ENCODE data around the gene SYCP2. TPM values are rescaled to one million over a fixed set of nuclear protein-coding genes. Genes with fewer than 3 reads are reported as not detected.

Gene SYCP2
- polyA plus RNA-seq, 3 donors = 0.28 to 1.2 (median 0.30) TPM

DNA sequence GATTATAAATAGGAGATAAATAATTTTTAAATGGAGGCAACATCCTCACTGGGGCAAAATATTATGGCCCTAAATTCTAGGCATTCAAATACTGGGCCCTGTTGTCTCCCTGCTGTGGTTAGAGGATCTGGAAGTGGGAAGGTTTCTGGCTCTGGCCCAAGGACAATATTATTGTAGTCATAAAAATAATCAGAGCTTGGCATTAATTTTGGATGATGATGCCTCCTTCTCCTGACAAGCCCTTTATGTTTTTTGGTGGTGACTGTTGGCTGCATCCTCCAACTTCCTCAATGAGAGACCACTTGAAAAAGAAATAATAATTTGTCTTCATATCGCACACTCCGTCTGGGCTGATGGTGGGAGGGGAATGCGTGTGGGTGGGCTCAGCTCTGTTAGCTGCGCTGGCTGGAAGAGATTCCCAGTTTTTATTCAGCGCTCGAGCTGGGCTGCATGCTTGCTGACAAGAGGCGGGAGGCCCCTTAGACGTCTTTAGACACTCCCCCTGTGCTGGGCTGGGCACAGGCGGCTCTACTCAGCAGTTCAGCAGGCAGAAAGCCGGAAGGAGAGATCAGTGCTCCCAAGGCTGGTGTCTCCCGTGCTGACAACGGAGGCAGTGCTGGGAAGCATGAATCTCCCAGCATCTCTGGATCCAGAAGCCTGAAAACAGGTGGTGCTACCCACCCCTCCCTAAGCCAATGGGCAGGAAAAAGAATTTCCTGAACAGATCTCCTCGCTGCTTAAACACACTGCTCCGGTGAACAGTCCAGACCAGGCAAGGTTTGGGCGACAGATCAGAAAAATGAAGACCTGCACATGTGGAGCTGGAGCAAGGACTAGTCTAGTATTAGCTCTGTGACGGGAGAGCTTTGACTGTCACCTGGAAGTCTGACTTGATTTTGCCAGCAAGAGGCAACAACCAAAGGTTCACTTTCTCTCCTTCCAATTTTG lies 97.7 kb downstream of the SYCP2 start:
- TF ChIP-seq, protein P1, sequence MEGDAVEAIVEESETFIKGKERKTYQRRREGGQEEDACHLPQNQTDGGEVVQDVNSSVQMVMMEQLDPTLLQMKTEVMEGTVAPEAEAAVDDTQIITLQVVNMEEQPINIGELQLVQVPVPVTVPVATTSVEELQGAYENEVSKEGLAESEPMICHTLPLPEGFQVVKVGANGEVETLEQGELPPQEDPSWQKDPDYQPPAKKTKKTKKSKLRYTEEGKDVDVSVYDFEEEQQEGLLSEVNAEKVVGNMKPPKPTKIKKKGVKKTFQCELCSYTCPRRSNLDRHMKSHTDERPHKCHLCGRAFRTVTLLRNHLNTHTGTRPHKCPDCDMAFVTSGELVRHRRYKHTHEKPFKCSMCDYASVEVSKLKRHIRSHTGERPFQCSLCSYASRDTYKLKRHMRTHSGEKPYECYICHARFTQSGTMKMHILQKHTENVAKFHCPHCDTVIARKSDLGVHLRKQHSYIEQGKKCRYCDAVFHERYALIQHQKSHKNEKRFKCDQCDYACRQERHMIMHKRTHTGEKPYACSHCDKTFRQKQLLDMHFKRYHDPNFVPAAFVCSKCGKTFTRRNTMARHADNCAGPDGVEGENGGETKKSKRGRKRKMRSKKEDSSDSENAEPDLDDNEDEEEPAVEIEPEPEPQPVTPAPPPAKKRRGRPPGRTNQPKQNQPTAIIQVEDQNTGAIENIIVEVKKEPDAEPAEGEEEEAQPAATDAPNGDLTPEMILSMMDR (IDR thresholded peaks at IDR 0.05) = no peak
- H3K79me2 ChIP-seq (ENCODE audit: insufficient read depth, low read length) = no peaks in the 10 kb centered on the region
- H3K27me3 ChIP-seq (ENCODE audit: control insufficient read depth in 2 of 2, insufficient read depth in 2 of 2, low read length in 2 of 2) = peaks cover 7 to 14% of the 10 kb centered on the region in 2 donors
- H3K4me2 ChIP-seq (replicated peaks; ENCODE audit: extremely low read depth, low read length, poor library complexity, severe bottlenecking) = no peak overlapping the region
- Mint-ChIP-seq H3K4me3 (peak overlapping the region in 1 of 2 donors; percentile 72), H3K36me3 (no peaks in the 10 kb centered on the region), H3K27ac (no peak overlapping the region), H3K27me3 (ENCODE audit: low read depth in 3 of 3) (peaks cover 21 to 24% (median 22%) of the 10 kb centered on the region in 3 donors), H3K4me1 (peaks cover 11% of the 10 kb centered on the region), H3K9me3 (peaks cover 0 to 3% (median 0%) of the 10 kb centered on the region in 7 donors)
- peaks cover 0 to 5% of the 10 kb centered on the region in 2 donors for H3K4me1 ChIP-seq (ENCODE audit: control insufficient read depth in 1 of 2, insufficient read depth in 2 of 2, low read length in 2 of 2)
- intact Hi-C loops (cut with micrococcal nuclease) = no loop called here
- H3K9ac ChIP-seq (ENCODE audit: insufficient read depth, low read length, poor library complexity, severe bottlenecking) = no peak overlapping the region
- DNase-seq = no peak
- no peak overlapping the region for H3K27ac ChIP-seq (ENCODE audit: low read depth in 1 of 2, low read length in 2 of 2)
- no peak overlapping the region for H3K4me3 ChIP-seq (replicated peaks in 1 of 3; ENCODE audit: low read depth in 2 of 3, low read length in 3 of 3)
- H2AFZ ChIP-seq (ENCODE audit: insufficient read depth, low read depth, low read length, poor library complexity, severe bottlenecking) = no peak overlapping the region
- no peaks in the 10 kb centered on the region for H3K9me3 ChIP-seq (replicated peaks in 1 of 2; ENCODE audit: control insufficient read depth in 1 of 2, insufficient read depth in 1 of 2, low read length in 2 of 2)
- H4K20me1 ChIP-seq (ENCODE audit: insufficient read depth, low read length) = no peaks in the 10 kb centered on the region
- no peaks in the 10 kb centered on the region for H3K36me3 ChIP-seq (replicated peaks in 1 of 2; ENCODE audit: control insufficient read depth in 1 of 2, insufficient read depth in 2 of 2, low read length in 2 of 2)
- WGBS (ENCODE audit: insufficient coverage) = 0% methylated on average over 11 of the region's 16 CpGs

DNA sequence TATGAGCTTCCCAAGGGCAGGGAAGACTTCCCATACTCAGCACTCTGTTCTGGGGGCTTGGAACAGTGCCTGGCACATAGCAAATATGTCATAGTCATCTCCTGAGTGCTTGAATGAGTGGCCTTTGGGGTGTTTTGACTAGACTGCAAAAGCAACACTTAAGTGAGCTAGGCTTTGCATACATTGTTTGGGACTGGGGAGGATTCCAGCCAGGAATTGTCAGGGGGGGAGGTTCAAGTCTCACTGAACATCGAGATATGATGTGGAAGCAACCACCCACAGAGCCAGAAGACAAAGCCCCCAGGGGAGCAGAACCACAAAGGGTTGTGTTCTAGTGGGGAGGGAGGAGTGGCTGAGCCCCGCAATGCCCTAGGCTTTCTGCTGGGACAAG lies 98.4 kb downstream of the SYCP2 start:
- peaks cover 0 to 5% of the 10 kb centered on the region in 2 donors for H3K4me1 ChIP-seq (ENCODE audit: control insufficient read depth in 1 of 2, insufficient read depth in 2 of 2, low read length in 2 of 2)
- Mint-ChIP-seq H3K9me3 (peaks cover 0 to 3% (median 0%) of the 10 kb centered on the region in 7 donors), H3K27ac (no peak overlapping the region), H3K4me1 (peaks cover 11% of the 10 kb centered on the region), H3K4me3 (no peak overlapping the region), H3K36me3 (no peaks in the 10 kb centered on the region), H3K27me3 (ENCODE audit: low read depth in 3 of 3) (peaks cover 21 to 24% (median 23%) of the 10 kb centered on the region in 3 donors)
- 100% methylated on average over 1 of the region's 2 CpGs for WGBS (ENCODE audit: insufficient coverage)
- H3K4me2 ChIP-seq (replicated peaks; ENCODE audit: extremely low read depth, low read length, poor library complexity, severe bottlenecking) = no peak overlapping the region
- no peaks in the 10 kb centered on the region for H3K79me2 ChIP-seq (ENCODE audit: insufficient read depth, low read length)
- peaks cover 7 to 9% of the 10 kb centered on the region in 2 donors for H3K27me3 ChIP-seq (ENCODE audit: control insufficient read depth in 2 of 2, insufficient read depth in 2 of 2, low read length in 2 of 2)
- TF ChIP-seq, protein P1 (IDR thresholded peaks at IDR 0.05) = no peak
- H4K20me1 ChIP-seq (ENCODE audit: insufficient read depth, low read length) = no peaks in the 10 kb centered on the region
- no peak overlapping the region for H2AFZ ChIP-seq (ENCODE audit: insufficient read depth, low read depth, low read length, poor library complexity, severe bottlenecking)
- no peak overlapping the region for H3K4me3 ChIP-seq (replicated peaks in 1 of 3; ENCODE audit: low read depth in 2 of 3, low read length in 3 of 3)
- DNase-seq = no peak
- H3K36me3 ChIP-seq (replicated peaks in 1 of 2; ENCODE audit: control insufficient read depth in 1 of 2, insufficient read depth in 2 of 2, low read length in 2 of 2) = no peaks in the 10 kb centered on the region
- H3K9me3 ChIP-seq (replicated peaks in 1 of 2; ENCODE audit: control insufficient read depth in 1 of 2, insufficient read depth in 1 of 2, low read length in 2 of 2) = no peaks in the 10 kb centered on the region
- H3K27ac ChIP-seq (ENCODE audit: low read depth in 1 of 2, low read length in 2 of 2) = no peak overlapping the region
- intact Hi-C loops (cut with micrococcal nuclease) = no loop called here
- no peak overlapping the region for H3K9ac ChIP-seq (ENCODE audit: insufficient read depth, low read length, poor library complexity, severe bottlenecking)

Measured in CD14-positive monocyte (primary cell).